MCF 10A (cell line): ENCODE data around the gene SLC16A1. TPM values are rescaled to one million over a fixed set of nuclear protein-coding genes. Genes with fewer than 3 reads are reported as not detected.

Experiments
- BruUV-seq: library from RNA; stranded (reverse); fragments of 400-500 nt; replicated peaks from 2 replicates; lab custom pipeline; 2021; lab: Mats Ljungman, UMichigan
- CTCF ChIA-PET: fragments of 300-600 bp; sonication (Branson Sonifier 250); formaldehyde crosslinking; extraction: SDS; loops from one replicate; lab custom pipeline; 2021; ENCODE audit warnings: antibody characterized with exemption, inconsistent platforms; lab: Yijun Ruan, JAX
- POLR2A ChIA-PET: fragments of 300-600, 350-650 bp; sonication (Branson Sonifier 250); formaldehyde crosslinking; extraction: SDS; loops from one replicate; lab custom pipeline; 2020; ENCODE audit warnings: antibody characterized with exemption, inconsistent platforms; lab: Yijun Ruan, JAX
- DNase-seq: peaks from one replicate; pipeline ENCODE4 v3.0.0-alpha.2; 2018; ENCODE audit not compliant: unreplicated experiment
- H3K27ac Mint-ChIP-seq: one replicate; pipeline ENCODE4 v1.8.0; 2022; ENCODE audit warnings: mild to moderate bottlenecking, low read depth, mixed read lengths; ENCODE audit not compliant: unreplicated experiment
- H3K27me3 Mint-ChIP-seq: one replicate; pipeline ENCODE4 v1.8.0; 2022; ENCODE audit warnings: mixed read lengths; ENCODE audit not compliant: insufficient read depth, unreplicated experiment
- H3K36me3 Mint-ChIP-seq: one replicate; pipeline ENCODE4 v1.8.0; 2022; ENCODE audit warnings: mild to moderate bottlenecking, moderate library complexity, mixed read lengths; ENCODE audit not compliant: insufficient read depth, unreplicated experiment
- H3K4me1 Mint-ChIP-seq: one replicate; pipeline ENCODE4 v1.8.0; 2022; ENCODE audit warnings: mixed read lengths; ENCODE audit not compliant: insufficient read depth, unreplicated experiment
- H3K4me3 Mint-ChIP-seq: one replicate; pipeline ENCODE4 v1.8.0; 2022; ENCODE audit warnings: mild to moderate bottlenecking, moderate library complexity, mixed read lengths; ENCODE audit not compliant: unreplicated experiment
- H3K9me3 Mint-ChIP-seq: one replicate; pipeline ENCODE4 v1.8.0; 2022; ENCODE audit warnings: mixed read lengths; ENCODE audit not compliant: unreplicated experiment
- intact Hi-C: fragments of 100-400 bp; cut with micrococcal nuclease; formaldehyde crosslinking; loops from 2 replicates; pipeline ENCODE4 v1.14.1; 2022
- total RNA-seq: library from RNA; stranded (reverse); gene quantifications from 2 replicates; pipeline ENCODE4 v1.2.3, GENCODE V29; 2022
- TF ChIP-seq, protein P1 (sequence below): fragments of 200-600 bp; IDR thresholded peaks from one replicate; pipeline ENCODE4 v1.8.0; 2022; ENCODE audit warnings: antibody characterized with exemption, mild to moderate bottlenecking; ENCODE audit not compliant: unreplicated experiment

Gene SLC16A1
- total RNA-seq, 1 experiment from 2014 or later, result 142 TPM

DNA sequence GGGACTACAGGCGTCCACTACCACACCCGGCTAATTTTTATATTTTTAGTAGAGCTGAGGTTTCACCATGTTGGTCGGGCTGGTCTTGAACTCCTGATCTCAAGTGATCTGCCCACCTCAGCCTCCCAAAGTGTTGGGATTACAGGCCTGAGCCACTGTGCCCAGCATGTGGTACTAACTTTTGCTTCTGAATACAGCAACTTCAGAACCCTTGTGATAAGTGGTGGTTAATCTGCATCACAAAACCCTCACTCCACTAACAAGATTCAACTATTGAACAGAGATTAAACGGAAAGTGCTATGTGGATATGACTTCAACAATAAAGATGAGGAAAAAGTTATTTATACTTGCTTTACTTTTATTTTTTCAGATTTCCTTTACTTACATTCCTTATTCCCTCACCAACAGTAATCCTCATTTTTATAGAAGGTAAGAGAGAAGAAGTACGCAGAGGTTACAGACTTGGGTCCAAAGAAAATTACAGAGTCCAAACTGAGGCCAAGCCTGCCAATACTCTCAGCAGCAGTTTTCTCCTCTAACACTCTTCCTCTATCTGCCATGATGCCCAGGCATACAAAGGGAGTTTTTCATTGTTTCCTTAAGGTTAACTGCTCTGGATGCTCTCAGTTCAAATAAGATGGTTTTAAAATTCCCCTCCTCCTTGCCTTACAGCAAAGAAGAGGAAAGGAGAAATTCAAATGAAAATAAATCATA is 44.3 kb downstream of the SLC16A1 start:
- no peak overlapping the region for H3K27ac Mint-ChIP-seq
- H3K36me3 Mint-ChIP-seq, result peaks cover 77% of the 10 kb centered on the region
- no peaks in the 10 kb centered on the region for H3K27me3 Mint-ChIP-seq
- no TSS peak for BruUV-seq
- POLR2A ChIA-PET, result no interaction called here
- DNase-seq, result no peak
- TF ChIP-seq, protein P1, sequence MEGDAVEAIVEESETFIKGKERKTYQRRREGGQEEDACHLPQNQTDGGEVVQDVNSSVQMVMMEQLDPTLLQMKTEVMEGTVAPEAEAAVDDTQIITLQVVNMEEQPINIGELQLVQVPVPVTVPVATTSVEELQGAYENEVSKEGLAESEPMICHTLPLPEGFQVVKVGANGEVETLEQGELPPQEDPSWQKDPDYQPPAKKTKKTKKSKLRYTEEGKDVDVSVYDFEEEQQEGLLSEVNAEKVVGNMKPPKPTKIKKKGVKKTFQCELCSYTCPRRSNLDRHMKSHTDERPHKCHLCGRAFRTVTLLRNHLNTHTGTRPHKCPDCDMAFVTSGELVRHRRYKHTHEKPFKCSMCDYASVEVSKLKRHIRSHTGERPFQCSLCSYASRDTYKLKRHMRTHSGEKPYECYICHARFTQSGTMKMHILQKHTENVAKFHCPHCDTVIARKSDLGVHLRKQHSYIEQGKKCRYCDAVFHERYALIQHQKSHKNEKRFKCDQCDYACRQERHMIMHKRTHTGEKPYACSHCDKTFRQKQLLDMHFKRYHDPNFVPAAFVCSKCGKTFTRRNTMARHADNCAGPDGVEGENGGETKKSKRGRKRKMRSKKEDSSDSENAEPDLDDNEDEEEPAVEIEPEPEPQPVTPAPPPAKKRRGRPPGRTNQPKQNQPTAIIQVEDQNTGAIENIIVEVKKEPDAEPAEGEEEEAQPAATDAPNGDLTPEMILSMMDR, result no peak
- peaks cover 13% of the 10 kb centered on the region for H3K4me1 Mint-ChIP-seq
- CTCF ChIA-PET, result interaction anchor here (0.7 to 1.4 kb wide), 2 partner anchors 31 to 131 kb away, joined by 5 read pairs; no protein-coding TSS in a partner anchor
- H3K9me3 Mint-ChIP-seq, result no peaks in the 10 kb centered on the region
- intact Hi-C loops, result no loop called here
- no peak overlapping the region for H3K4me3 Mint-ChIP-seq

DNA sequence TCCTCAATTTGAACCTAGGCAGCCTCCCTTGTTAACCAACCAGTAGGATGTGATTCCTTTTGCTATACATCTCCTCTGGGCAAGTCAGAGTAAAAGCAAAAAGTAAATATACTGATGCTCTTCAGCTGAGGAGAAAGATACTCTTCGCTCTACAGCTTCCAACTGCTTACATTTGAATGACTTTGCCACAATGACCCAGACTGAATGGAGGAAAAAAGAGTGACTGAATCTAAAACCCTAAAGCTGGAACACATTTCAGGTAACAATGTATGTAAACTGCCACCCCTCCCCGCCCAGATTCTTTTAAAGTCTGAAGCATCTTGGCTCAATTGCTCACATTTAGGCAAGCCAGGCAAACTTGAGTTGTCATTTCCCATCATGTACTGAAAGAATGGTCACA is 46.1 kb downstream of the SLC16A1 start:
- CTCF ChIA-PET, result interaction anchor here (0.6 kb wide), 1 partner anchor 15 kb away, joined by 3 read pairs; no protein-coding TSS in a partner anchor
- peaks cover 20% of the 10 kb centered on the region for H3K4me1 Mint-ChIP-seq
- intact Hi-C loops, result no loop called here

DNA sequence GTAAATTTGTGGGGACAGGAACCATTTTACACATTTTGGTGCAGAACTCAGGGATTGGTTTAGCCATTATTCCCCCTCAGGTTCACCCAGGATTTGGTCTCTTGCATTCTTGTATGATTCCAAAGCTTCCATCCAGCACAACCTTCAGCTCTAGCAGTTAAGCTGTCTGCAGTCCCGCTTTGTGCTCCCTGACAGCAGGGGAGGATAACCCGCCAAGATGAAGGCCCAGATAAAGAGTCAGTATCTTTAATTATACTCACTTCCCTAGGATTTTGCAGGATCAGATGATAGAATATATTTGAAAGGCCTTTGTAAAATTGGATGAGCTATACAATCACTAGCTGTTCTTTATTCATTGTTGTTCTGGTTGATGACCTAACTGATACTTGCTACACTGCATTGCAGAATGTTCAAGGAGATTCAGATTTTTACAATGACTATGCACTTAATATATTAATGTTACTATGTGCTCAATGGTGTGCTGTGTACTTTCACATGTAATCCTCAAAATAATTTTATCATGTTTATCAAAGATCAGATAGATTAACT is 49.8 kb downstream of the SLC16A1 start:
- no peak for DNase-seq
- no peak overlapping the region for H3K4me3 Mint-ChIP-seq
- peak overlapping the region; percentile 92 for H3K27ac Mint-ChIP-seq
- intact Hi-C loops, result no loop called here
- TF ChIP-seq, protein P1, result no peak
- CTCF ChIA-PET, result interaction anchor here (0.6 to 1.9 kb wide), 8 partner anchors 9 to 886 kb away, joined by 3 to 11 read pairs (median 6); partner anchors contain the start of gene LRIG2
- no TSS peak for BruUV-seq
- POLR2A ChIA-PET, result interaction anchor here (1.1 to 5.4 kb wide), 7 partner anchors 8 to 93 kb away, joined by 3 to 103 read pairs (median 25); partner anchors contain the start of gene SLC16A1
- peaks cover 33% of the 10 kb centered on the region for H3K36me3 Mint-ChIP-seq
- H3K9me3 Mint-ChIP-seq, result no peaks in the 10 kb centered on the region
- no peaks in the 10 kb centered on the region for H3K27me3 Mint-ChIP-seq
- H3K4me1 Mint-ChIP-seq, result peaks cover 35% of the 10 kb centered on the region

More for the DNA sequence above, 46.1 kb downstream of the SLC16A1 start:
- TF ChIP-seq, protein P1, result no peak
- Mint-ChIP-seq H3K4me3 (no peak overlapping the region), H3K36me3 (peaks cover 63% of the 10 kb centered on the region), H3K9me3 (no peaks in the 10 kb centered on the region), H3K27ac (no peak overlapping the region), H3K27me3 (no peaks in the 10 kb centered on the region)
- no TSS peak for BruUV-seq
- POLR2A ChIA-PET, result no interaction called here
- no peak for DNase-seq
